OCI-LY7 (cell line): Measurements from ENCODE around the gene DNMBP. TPM values are rescaled to one million over a fixed set of nuclear protein-coding genes. Genes with fewer than 3 reads are reported as not detected.
"Not testable (repeated sequence)": the region's sequence is repeated elsewhere in the genome, so short reads cannot be mapped to it uniquely, and the experiment has no call there.

ENCODE experiments used
- BruUV-seq: library from RNA; stranded (reverse); fragments of 400-500 nt; replicated peaks from 2 replicates; lab custom pipeline; 2021; lab: Mats Ljungman, UMichigan
- CTCF ChIA-PET: fragments of 300-600 bp; sonication (Branson Sonifier 250); formaldehyde crosslinking; loops from one replicate; lab custom pipeline; 2022; ENCODE audit warnings: antibody characterized with exemption; ENCODE audit not compliant: unreplicated experiment; lab: Charles Lee
- POLR2A ChIA-PET: fragments of 300-600 bp; sonication (Branson Sonifier 250); formaldehyde crosslinking; loops from one replicate; lab custom pipeline; 2022; ENCODE audit warnings: antibody characterized with exemption; lab: Charles Lee
- DNase-seq: peaks from one replicate; pipeline ENCODE4 v3.0.0-alpha.2; 2015; ENCODE audit warnings: low spot score
- H2AFZ ChIP-seq: fragments of 200-600 bp; sonication (generic), shearing (Covaris generic); 2 replicates; pipeline ENCODE4 v1.6.1; 2014; ENCODE audit warnings: mild to moderate bottlenecking, antibody characterized with exemption, low read length, moderate library complexity
- H3K27ac ChIP-seq: fragments of 200-600 bp; sonication (generic); 2 replicates; pipeline ENCODE4 v1.5.1; 2014; ENCODE audit warnings: mixed run types, low read depth, mild to moderate bottlenecking, moderate library complexity, low read length, inconsistent platforms; ENCODE audit not compliant: poor library complexity, severe bottlenecking
- H3K36me3 ChIP-seq: fragments of 200-600 bp; sonication (generic); 2 replicates; pipeline ENCODE4 v1.6.1; 2014; ENCODE audit warnings: mild to moderate bottlenecking, antibody characterized with exemption, low read length, moderate library complexity, mixed read lengths; ENCODE audit not compliant: insufficient read depth
- H3K4me1 ChIP-seq: fragments of 200-600 bp; sonication (generic); 2 replicates; pipeline ENCODE4 v1.5.1; 2014; ENCODE audit warnings: mild to moderate bottlenecking, low read length; ENCODE audit not compliant: insufficient read depth, poor library complexity, severe bottlenecking
- H3K4me2 ChIP-seq: fragments of 200-600 bp; sonication (generic); 2 replicates; pipeline ENCODE4 v1.6.1; 2014; ENCODE audit warnings: mild to moderate bottlenecking, low read length
- H3K4me3 ChIP-seq: fragments of 200-600 bp; sonication (generic); 2 replicates; pipeline ENCODE4 v1.5.1; 2014; ENCODE audit warnings: mild to moderate bottlenecking, low read depth, low read length; ENCODE audit not compliant: poor library complexity, severe bottlenecking
- H3K79me2 ChIP-seq: fragments of 200-600 bp; sonication (generic); 2 replicates; pipeline ENCODE4 v1.6.1; 2016; ENCODE audit warnings: low read depth, mild to moderate bottlenecking, low read length, moderate library complexity, mixed read lengths; ENCODE audit not compliant: insufficient read depth
- H3K9me2 ChIP-seq: fragments of 200-600 bp; sonication (generic); 2 replicates; pipeline ENCODE4 v1.6.1; 2016; ENCODE audit warnings: mild to moderate bottlenecking, low read length, mixed read lengths; ENCODE audit not compliant: insufficient read depth
- H3K9me3 ChIP-seq: fragments of 200-600 bp; sonication (generic); 2 replicates; pipeline ENCODE4 v1.6.1; 2014; ENCODE audit warnings: mild to moderate bottlenecking, mixed run types, low read length, mixed read lengths
- H4K20me1 ChIP-seq: fragments of 200-600 bp; sonication (generic); 2 replicates; pipeline ENCODE4 v1.6.1; 2014; ENCODE audit warnings: mild to moderate bottlenecking, antibody characterized with exemption, low read length, moderate library complexity, mixed read lengths; ENCODE audit not compliant: insufficient read depth
- EZH2phosphoT487 ChIP-seq: fragments of 200-600 bp; sonication (generic); IDR thresholded peaks from 2 replicates; pipeline ENCODE4 v1.6.1; 2018; ENCODE audit warnings: low read depth, borderline replicate concordance, mild to moderate bottlenecking, mixed run types, antibody characterized with exemption, low read length, moderate library complexity, mixed read lengths
- intact Hi-C: fragments of 100-400 bp; cut with micrococcal nuclease; formaldehyde crosslinking; loops from one replicate; pipeline ENCODE4 v1.10.0; 2022; ENCODE audit not compliant: unreplicated experiment
- total RNA-seq, 2 experiments: library from RNA; depleted of rRNA in 1 of 2; stranded (reverse); fragments of >200 nt in 1 of 2; shearing (Covaris generic) in 1 of 2; gene quantifications; 2 replicates each; pipeline ENCODE4 v1.2.3, GENCODE V29; 2014 to 2022
- TF ChIP-seq, protein P1 (sequence below): fragments of 200-600 bp; sonication (generic); conservative IDR thresholded peaks from 2 replicates; pipeline ENCODE4 v1.5.1; 2014; ENCODE audit warnings: mild to moderate bottlenecking, antibody characterized with exemption, low read length, moderate library complexity, mixed read lengths

Gene DNMBP
- total RNA-seq, 2 experiments from 2014 or later = 27.0 to 36.2 TPM

DNA sequence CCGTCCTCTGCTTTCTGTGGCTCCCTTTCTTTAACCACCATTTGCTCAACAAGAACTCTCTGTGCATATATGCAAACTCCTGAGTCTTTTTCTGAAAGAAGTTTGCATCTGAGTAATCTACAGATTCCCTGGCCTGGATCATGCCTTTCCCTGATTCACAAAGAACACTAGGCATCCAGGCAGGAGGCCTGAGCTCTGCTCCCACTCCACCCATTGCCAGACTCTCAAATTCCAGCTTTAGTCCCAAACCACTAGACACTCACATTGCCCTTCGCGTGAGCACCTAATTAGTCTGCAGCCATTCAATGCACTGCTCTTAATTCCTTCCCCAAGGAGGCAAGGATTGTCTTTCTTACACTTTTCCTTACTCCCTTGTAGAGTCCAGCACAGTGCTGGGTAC is 166.4 kb downstream of the DNMBP start:
- TF ChIP-seq EZH2phosphoT487 = no peak
- TF ChIP-seq, protein P1, sequence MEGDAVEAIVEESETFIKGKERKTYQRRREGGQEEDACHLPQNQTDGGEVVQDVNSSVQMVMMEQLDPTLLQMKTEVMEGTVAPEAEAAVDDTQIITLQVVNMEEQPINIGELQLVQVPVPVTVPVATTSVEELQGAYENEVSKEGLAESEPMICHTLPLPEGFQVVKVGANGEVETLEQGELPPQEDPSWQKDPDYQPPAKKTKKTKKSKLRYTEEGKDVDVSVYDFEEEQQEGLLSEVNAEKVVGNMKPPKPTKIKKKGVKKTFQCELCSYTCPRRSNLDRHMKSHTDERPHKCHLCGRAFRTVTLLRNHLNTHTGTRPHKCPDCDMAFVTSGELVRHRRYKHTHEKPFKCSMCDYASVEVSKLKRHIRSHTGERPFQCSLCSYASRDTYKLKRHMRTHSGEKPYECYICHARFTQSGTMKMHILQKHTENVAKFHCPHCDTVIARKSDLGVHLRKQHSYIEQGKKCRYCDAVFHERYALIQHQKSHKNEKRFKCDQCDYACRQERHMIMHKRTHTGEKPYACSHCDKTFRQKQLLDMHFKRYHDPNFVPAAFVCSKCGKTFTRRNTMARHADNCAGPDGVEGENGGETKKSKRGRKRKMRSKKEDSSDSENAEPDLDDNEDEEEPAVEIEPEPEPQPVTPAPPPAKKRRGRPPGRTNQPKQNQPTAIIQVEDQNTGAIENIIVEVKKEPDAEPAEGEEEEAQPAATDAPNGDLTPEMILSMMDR = no peak
- H2AFZ ChIP-seq = no peak overlapping the region

DNA sequence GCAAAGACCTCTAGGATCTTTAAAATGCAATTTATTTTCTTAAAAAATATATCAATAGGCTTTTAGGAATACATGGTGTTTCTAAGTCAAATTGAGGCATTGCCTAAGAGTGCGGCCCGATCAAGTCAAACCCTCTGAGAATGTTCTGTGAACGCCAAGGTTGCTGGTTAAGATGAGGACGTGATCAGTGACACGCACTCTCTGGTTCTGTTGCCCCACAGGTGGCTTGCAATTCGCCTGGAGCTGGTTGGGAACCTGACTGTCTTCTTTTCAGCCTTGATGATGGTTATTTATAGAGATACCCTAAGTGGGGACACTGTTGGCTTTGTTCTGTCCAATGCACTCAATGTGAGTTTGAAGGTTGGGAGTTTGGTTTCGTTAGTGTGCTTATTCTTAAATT is 168.0 kb downstream of the DNMBP start:
- H3K79me2 ChIP-seq = no peaks in the 10 kb centered on the region
- H3K27ac ChIP-seq = no peak overlapping the region
- no peaks in the 10 kb centered on the region for H4K20me1 ChIP-seq
- ChIA-PET POLR2A (no interaction called here), CTCF (no interaction called here)
- H3K4me2 ChIP-seq = no peak overlapping the region
- H2AFZ ChIP-seq = no peak overlapping the region
- no peak for TF ChIP-seq EZH2phosphoT487
- TF ChIP-seq, protein P1 = no peak
- no peak for DNase-seq
- H3K9me3 ChIP-seq = no peaks in the 10 kb centered on the region
- intact Hi-C loops = loop anchor here (10.0 kb wide), 2 partner anchors 463 to 673 kb away; partner anchors contain the start of gene SEC31B
- H3K9me2 ChIP-seq = no peaks in the 10 kb centered on the region
- BruUV-seq = no TSS peak
- no peaks in the 10 kb centered on the region for H3K36me3 ChIP-seq
- no peak overlapping the region for H3K4me3 ChIP-seq
- H3K4me1 ChIP-seq = peaks cover 5% of the 10 kb centered on the region

More for the DNA sequence above, 166.4 kb downstream of the DNMBP start:
- H3K4me1 ChIP-seq = peaks cover 5% of the 10 kb centered on the region
- H3K4me2 ChIP-seq = no peak overlapping the region
- no TSS peak for BruUV-seq
- no peak overlapping the region for H3K4me3 ChIP-seq
- no peaks in the 10 kb centered on the region for H3K79me2 ChIP-seq
- H3K36me3 ChIP-seq = no peaks in the 10 kb centered on the region
- ChIA-PET CTCF (no interaction called here), POLR2A (no interaction called here)
- H3K27ac ChIP-seq = no peak overlapping the region
- H3K9me2 ChIP-seq = no peaks in the 10 kb centered on the region
- no peaks in the 10 kb centered on the region for H3K9me3 ChIP-seq
- intact Hi-C loops = loop anchor here (10.0 kb wide), 2 partner anchors 461 to 671 kb away; partner anchors contain the start of gene SEC31B
- DNase-seq = no peak
- no peaks in the 10 kb centered on the region for H4K20me1 ChIP-seq

DNA sequence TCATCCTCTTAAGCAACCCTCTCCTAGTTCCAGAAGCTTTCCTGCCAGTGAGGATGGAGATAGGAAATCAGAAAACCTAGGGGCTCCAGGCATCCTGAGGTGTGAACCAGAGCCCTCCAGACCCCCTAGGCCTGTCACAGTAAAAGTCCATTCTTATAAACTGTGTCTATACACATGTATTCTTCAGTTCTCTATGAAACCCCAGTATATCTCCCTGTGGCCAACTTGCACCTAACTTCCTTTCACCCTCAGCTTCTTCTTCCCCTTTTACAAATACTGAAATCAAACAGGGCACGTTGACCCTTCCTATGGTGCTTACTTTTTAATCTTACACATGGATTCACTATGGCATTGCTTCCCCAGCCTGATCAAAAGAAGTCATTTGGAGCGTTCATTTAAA is 168.9 kb downstream of the DNMBP start:
- BruUV-seq, H3K4me3 ChIP-seq, POLR2A ChIA-PET, H3K79me2 ChIP-seq, H3K36me3 ChIP-seq, H3K9me3 ChIP-seq, H2AFZ ChIP-seq, CTCF ChIA-PET, DNase-seq, H3K27ac ChIP-seq, H3K4me1 ChIP-seq, H3K9me2 ChIP-seq, H4K20me1 ChIP-seq, H3K4me2 ChIP-seq: not testable (repeated sequence)
- intact Hi-C loops = loop anchor here (10.0 kb wide), 2 partner anchors 464 to 674 kb away; partner anchors contain the start of gene SEC31B
